Measurements from ENCODE around the gene UQCC2.

Gene UQCC2

GRCh38 chr6:33725891-33726673 lies 14.6 kb upstream of the UQCC2 start:
- DNase-seq (ENCODE audit: low read depth in 2 of 2), result no peak

- DNase-seq (ENCODE audit: low read depth in 2 of 2), result no peak
Observed at GRCh38 chr6:33725222-33725621, 13.7 kb upstream of the UQCC2 start.

GRCh38 chr6:33724102-33725023 lies 12.9 kb upstream of the UQCC2 start:
- DNase-seq (ENCODE audit: low read depth in 2 of 2), result no peak

- DNase-seq (ENCODE audit: low read depth in 2 of 2), result no peak
Observed at GRCh38 chr6:33723371-33724085, 12.0 kb upstream of the UQCC2 start.

GRCh38 chr6:33722103-33722623 lies 10.7 kb upstream of the UQCC2 start:
- no peak for DNase-seq (ENCODE audit: low read depth in 2 of 2)

GRCh38 chr6:33721508-33721907 lies 10.0 kb upstream of the UQCC2 start:
- DNase-seq (ENCODE audit: low read depth in 2 of 2), result no peak

- DNase-seq (ENCODE audit: low read depth in 2 of 2), result no peak
Observed at GRCh38 chr6:33720998-33721397, 9.5 kb upstream of the UQCC2 start.

GRCh38 chr6:33719326-33719987 lies 8.0 kb upstream of the UQCC2 start:
- DNase-seq (ENCODE audit: low read depth in 2 of 2), result no peak

GRCh38 chr6:33718713-33719112 lies 7.2 kb upstream of the UQCC2 start:
- no peak for DNase-seq (ENCODE audit: low read depth in 2 of 2)

GRCh38 chr6:33717934-33718455 lies 6.5 kb upstream of the UQCC2 start:
- DNase-seq (ENCODE audit: low read depth in 2 of 2), result no peak

GRCh38 chr6:33716890-33717632 lies 5.6 kb upstream of the UQCC2 start:
- no peak for DNase-seq (ENCODE audit: low read depth in 2 of 2)

- no peak for DNase-seq (ENCODE audit: low read depth in 2 of 2)
Observed at GRCh38 chr6:33716379-33716778, 4.9 kb upstream of the UQCC2 start.

GRCh38 chr6:33714385-33715040 lies 3.0 kb upstream of the UQCC2 start:
- no peak for DNase-seq (ENCODE audit: low read depth in 2 of 2)

- no peak for DNase-seq (ENCODE audit: low read depth in 2 of 2)
Observed at GRCh38 chr6:33713786-33714185, 2.3 kb upstream of the UQCC2 start.

- no peak for DNase-seq (ENCODE audit: low read depth in 2 of 2)
Observed at GRCh38 chr6:33712914-33713313, 1.4 kb upstream of the UQCC2 start.

- no peak for DNase-seq (ENCODE audit: low read depth in 2 of 2)
Observed at GRCh38 chr6:33710296-33711121, 991 bp downstream of the UQCC2 start.

GRCh38 chr6:33709605-33710295 lies 1.8 kb downstream of the UQCC2 start:
- no peak for DNase-seq (ENCODE audit: low read depth in 2 of 2)

- DNase-seq (ENCODE audit: low read depth in 2 of 2), result no peak
Observed at GRCh38 chr6:33708516-33709204, 2.8 kb downstream of the UQCC2 start.
